Measurements from ENCODE around the gene C1orf35. TPM values are rescaled to one million over a fixed set of nuclear protein-coding genes. Genes with fewer than 3 reads are reported as not detected.
A peak's percentile ranks its signal among the peaks of the same experiment; 100 is the strongest.

Gene C1orf35
- total RNA-seq, 6 experiments from 2014 or later, result 3.4 to 6.3 (median 5.2) TPM

GRCh38 chr1:228091084-228091483 lies 12.0 kb downstream of the C1orf35 start:
- TF ChIP-seq POLR2A (IDR thresholded peaks at IDR 0.05) (no peak), CTCF (IDR thresholded peaks at IDR 0.05) (no peak)
- Histone ChIP-seq H3K27ac (no peak overlapping the region), H3K4me1 (peaks cover 0 to 55% (median 25%) of the 10 kb centered on the region in 4 donors), H3K9me3 (peaks cover 0 to 4% (median 0%) of the 10 kb centered on the region in 4 donors), H3K27me3 (no peaks in the 10 kb centered on the region), H3K36me3 (peaks cover 0 to 3% (median 0%) of the 10 kb centered on the region in 4 donors), H3K4me3 (no peak overlapping the region)
- 52% methylated on average over 4 of the region's 4 CpGs for WGBS (ENCODE audit: insufficient coverage, low coverage, low lambda C conversion rate, missing lambda C conversion rate)
- DNase-seq (no peak), ATAC-seq (no peak)
- intact Hi-C loops (cut with DNase I), result no loop called here

GRCh38 chr1:228090613-228091081 lies 12.5 kb downstream of the C1orf35 start:
- peaks cover 0 to 60% (median 27%) of the 10 kb centered on the region in 4 donors for H3K4me1 ChIP-seq
- WGBS (ENCODE audit: insufficient coverage, low coverage, low lambda C conversion rate, missing lambda C conversion rate), result 13% methylated on average over 1 of the region's 2 CpGs
- peaks cover 0 to 4% (median 0%) of the 10 kb centered on the region in 4 donors for H3K9me3 ChIP-seq
- H3K36me3 ChIP-seq, result peaks cover 0 to 3% (median 0%) of the 10 kb centered on the region in 4 donors
- no peak for TF ChIP-seq CTCF (IDR thresholded peaks at IDR 0.05)
- TF ChIP-seq POLR2A (IDR thresholded peaks at IDR 0.05), result no peak
- intact Hi-C loops (cut with DNase I), result no loop called here
- peak in 2 of 3 donors; percentile 20 to 35 for DNase-seq
- no peak overlapping the region for H3K4me3 ChIP-seq
- peak in 1 of 4 donors; percentile 26 for ATAC-seq
- H3K27me3 ChIP-seq, result no peaks in the 10 kb centered on the region
- no peak overlapping the region for H3K27ac ChIP-seq

- peak in 2 of 4 donors; percentile 9 to 49 for ATAC-seq
- peaks cover 0 to 4% (median 0%) of the 10 kb centered on the region in 4 donors for H3K9me3 ChIP-seq
Measured at GRCh38 chr1:228089519-228090380, 13.4 kb downstream of the C1orf35 start.

More at GRCh38 chr1:228089519-228090380, 13.4 kb downstream of the C1orf35 start:
- no peak for TF ChIP-seq POLR2A (IDR thresholded peaks at IDR 0.05)
- no peak for TF ChIP-seq CTCF (IDR thresholded peaks at IDR 0.05)
- H3K36me3 ChIP-seq, result peaks cover 0 to 3% (median 0%) of the 10 kb centered on the region in 4 donors
- no peaks in the 10 kb centered on the region for H3K27me3 ChIP-seq
- peak in 2 of 3 donors; percentile 18 to 43 for DNase-seq
- no peak overlapping the region for H3K27ac ChIP-seq
- 31% methylated on average over 3 of the region's 12 CpGs for WGBS (ENCODE audit: insufficient coverage, low coverage, low lambda C conversion rate, missing lambda C conversion rate)
- intact Hi-C loops (cut with DNase I), result no loop called here
- H3K4me3 ChIP-seq, result no peak overlapping the region
- peaks cover 0 to 69% (median 31%) of the 10 kb centered on the region in 4 donors for H3K4me1 ChIP-seq
